Activated CD4-positive, alpha-beta T cell treated with anti-CD3 and anti-CD28 coated beads for 36 hours (primary cell): ENCODE results near the gene AP1M1. TPM values are rescaled to one million over a fixed set of nuclear protein-coding genes. Genes with fewer than 3 reads are reported as not detected.

ENCODE experiments used
- ATAC-seq: fragments of 200-7000 bp; cut with Tn5 transposase; one replicate; pipeline ENCODE4 v1.10.0; 2021; ENCODE audit warnings: mild to moderate bottlenecking, moderate library complexity
- CTCF ChIA-PET: fragments of 350-600 bp; sonication (Branson Sonifier 250); formaldehyde crosslinking; loops from one replicate; lab custom pipeline; 2021; ENCODE audit warnings: antibody characterized with exemption; lab: Charles Lee
- POLR2A ChIA-PET: fragments of 350-600 bp; sonication (Branson Sonifier 250); formaldehyde crosslinking; loops from one replicate; lab custom pipeline; 2021; ENCODE audit warnings: antibody characterized with exemption, inconsistent platforms; lab: Charles Lee
- DNase-seq: peaks from one replicate; pipeline ENCODE4 v3.0.0-alpha.2; 2020
- H3K27ac Mint-ChIP-seq: one replicate; pipeline ENCODE4 v1.8.0; 2021; ENCODE audit warnings: mixed read lengths
- H3K27me3 Mint-ChIP-seq: one replicate; pipeline ENCODE4 v1.8.0; 2021; ENCODE audit warnings: mixed read lengths
- H3K36me3 Mint-ChIP-seq: one replicate; pipeline ENCODE4 v1.8.0; 2021; ENCODE audit warnings: low read depth, mixed read lengths
- H3K4me1 Mint-ChIP-seq: one replicate; pipeline ENCODE4 v1.8.0; 2021; ENCODE audit warnings: mixed read lengths
- H3K4me3 Mint-ChIP-seq: one replicate; pipeline ENCODE4 v1.8.0; 2021; ENCODE audit warnings: mild to moderate bottlenecking, moderate library complexity, mixed read lengths
- H3K9me3 Mint-ChIP-seq: one replicate; pipeline ENCODE4 v1.8.0; 2021; ENCODE audit warnings: low read depth, mixed read lengths
- intact Hi-C, 2 experiments: fragments of 100-400 bp; cut with DNase I in 1 of 2; cut with micrococcal nuclease in 1 of 2; formaldehyde crosslinking; loops; one replicate each; pipeline versions ENCODE4 v1.14.2 to v1.15.1; 2022 to 2024; cut with DNase I, micrococcal nuclease
- total RNA-seq, 2 experiments: library from RNA; stranded (reverse); gene quantifications; one replicate each; pipeline ENCODE4 v1.2.3, GENCODE V29; 2021

The AP1M1 gene
- total RNA-seq, 2 experiments from 2014 or later = 61.8 to 92.0 TPM

DNA sequence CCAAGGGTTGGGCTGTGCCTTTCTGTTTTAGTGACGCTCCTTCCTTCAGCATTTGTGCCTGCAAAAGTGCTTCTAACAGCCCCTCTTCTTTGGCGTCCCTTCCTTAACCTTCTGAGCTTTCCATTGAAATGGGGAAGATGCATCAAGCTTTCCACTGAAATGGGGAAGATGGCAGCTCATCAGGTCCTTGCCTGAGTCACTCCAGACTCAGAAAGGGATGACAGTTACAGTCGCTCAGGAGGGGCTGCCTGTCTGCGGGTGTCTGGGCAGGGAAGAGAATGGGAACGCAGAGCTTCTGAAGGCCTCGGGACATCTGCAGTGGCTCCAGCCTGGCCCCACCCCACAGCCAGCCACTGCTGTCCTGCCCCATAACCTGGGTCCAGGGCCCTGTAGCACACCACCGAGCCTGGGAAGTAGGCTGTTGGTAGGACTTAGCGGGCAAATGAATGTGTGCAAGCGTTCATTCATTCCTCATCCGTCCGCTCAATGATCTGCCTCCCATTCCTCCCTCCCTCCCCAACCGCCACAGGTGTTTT is 9.8 kb downstream of the AP1M1 start:
- Mint-ChIP-seq H3K4me1 (peaks cover 43% of the 10 kb centered on the region), H3K36me3 (peaks cover 60% of the 10 kb centered on the region), H3K27me3 (no peaks in the 10 kb centered on the region), H3K27ac (peak overlapping the region; percentile 67), H3K4me3 (no peak overlapping the region), H3K9me3 (no peaks in the 10 kb centered on the region)
- intact Hi-C loops = no loop called here
- DNase-seq (no peak), ATAC-seq (peak; percentile 60)
- CTCF ChIA-PET = interaction anchor here (0.7 to 1.0 kb wide), 2 partner anchors 11 to 578 kb away, joined by 3 read pairs; no protein-coding TSS in a partner anchor
- POLR2A ChIA-PET = interaction anchor here (0.6 kb wide), 2 partner anchors 22 to 97 kb away, joined by 3 read pairs; no protein-coding TSS in a partner anchor

DNA sequence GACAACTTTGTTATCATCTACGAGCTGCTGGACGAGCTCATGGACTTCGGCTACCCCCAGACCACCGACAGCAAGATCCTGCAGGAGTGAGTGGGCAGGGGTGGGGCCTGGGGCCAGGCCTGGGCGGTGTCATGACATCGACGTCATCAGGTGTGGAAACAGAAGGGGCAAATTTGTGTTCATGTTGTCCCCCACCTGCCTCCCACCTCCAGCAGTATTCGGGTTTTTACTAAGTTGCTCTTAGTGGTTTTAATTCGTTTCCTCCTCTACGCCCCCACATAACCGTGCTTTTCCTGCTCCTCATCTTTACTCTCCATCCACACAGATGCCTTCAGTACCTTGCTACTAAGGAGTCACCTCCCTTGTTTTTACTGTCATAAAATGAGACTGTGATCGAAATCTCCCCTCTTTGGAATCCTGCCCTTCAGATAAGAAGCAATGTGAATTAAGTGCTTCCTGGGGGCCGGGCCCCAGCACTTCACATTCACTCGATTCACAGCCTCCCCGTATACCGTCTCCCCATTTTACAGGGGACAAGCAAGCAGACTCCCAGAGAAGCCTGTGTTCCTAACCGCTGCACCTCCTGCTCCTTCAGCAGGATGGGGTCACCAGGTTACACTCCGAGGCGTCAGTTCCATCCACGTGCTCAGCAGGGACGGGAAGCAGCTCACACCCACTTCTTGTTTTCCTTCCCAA is 10.5 kb downstream of the AP1M1 start:
- CTCF ChIA-PET = interaction anchor here (0.7 to 1.0 kb wide), 2 partner anchors 10 to 579 kb away, joined by 3 read pairs; no protein-coding TSS in a partner anchor
- POLR2A ChIA-PET = interaction anchor here (0.6 kb wide), 1 partner anchor 22 kb away, joined by 3 read pairs; no protein-coding TSS in a partner anchor
- peaks cover 43% of the 10 kb centered on the region for H3K4me1 Mint-ChIP-seq
- DNase-seq (peak; percentile 31), ATAC-seq (peak; percentile 58)
- H3K27me3 Mint-ChIP-seq = no peaks in the 10 kb centered on the region
- H3K27ac Mint-ChIP-seq = peak overlapping the region; percentile 67
- H3K9me3 Mint-ChIP-seq = no peaks in the 10 kb centered on the region
- intact Hi-C loops = no loop called here
- peaks cover 64% of the 10 kb centered on the region for H3K36me3 Mint-ChIP-seq
- no peak overlapping the region for H3K4me3 Mint-ChIP-seq

DNA sequence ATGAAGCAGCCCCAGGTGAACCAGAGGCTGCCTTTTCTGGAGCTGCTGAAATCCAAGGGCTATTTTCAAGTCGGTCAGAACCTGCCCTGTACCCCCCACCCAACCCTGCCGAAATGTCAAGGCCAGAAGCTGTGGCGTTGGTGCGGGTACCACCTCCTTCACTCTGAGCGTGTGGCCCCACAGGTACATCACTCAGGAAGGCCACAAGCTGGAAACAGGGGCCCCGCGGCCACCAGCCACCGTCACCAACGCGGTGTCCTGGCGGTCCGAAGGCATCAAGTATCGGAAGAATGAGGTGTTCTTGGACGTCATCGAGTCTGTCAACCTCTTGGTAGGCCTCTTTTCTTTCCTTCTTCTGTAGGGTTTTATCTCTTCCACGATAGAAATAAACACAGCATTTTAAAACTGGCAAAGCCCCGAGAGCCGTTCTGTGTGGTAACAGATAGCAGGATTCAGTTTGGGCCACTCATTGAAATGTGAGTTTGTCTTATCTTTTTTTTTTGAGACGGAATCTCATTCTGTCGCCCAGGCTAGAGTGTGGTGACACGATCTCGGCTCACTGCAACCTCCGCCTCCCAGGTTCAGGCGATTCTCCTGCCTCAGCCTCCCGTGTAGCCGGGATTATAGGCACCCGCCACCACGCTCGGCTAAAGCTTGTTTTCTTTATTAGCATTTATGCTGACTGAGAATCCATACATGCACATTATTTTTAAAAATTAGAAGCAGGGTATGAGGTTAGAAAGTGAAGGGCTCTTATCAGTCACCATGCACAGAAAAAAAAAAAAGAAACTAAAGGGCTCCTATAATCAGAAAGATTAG is 11.3 kb downstream of the AP1M1 start:
- no peak for ATAC-seq
- H3K4me3 Mint-ChIP-seq = no peak overlapping the region
- H3K27me3 Mint-ChIP-seq = no peaks in the 10 kb centered on the region
- intact Hi-C loops = no loop called here
- POLR2A ChIA-PET = no interaction called here
- no peak for DNase-seq
- H3K9me3 Mint-ChIP-seq = no peaks in the 10 kb centered on the region
- H3K36me3 Mint-ChIP-seq = peaks cover 63% of the 10 kb centered on the region
- peaks cover 46% of the 10 kb centered on the region for H3K4me1 Mint-ChIP-seq
- H3K27ac Mint-ChIP-seq = peak overlapping the region; percentile 67
- CTCF ChIA-PET = no interaction called here

DNA sequence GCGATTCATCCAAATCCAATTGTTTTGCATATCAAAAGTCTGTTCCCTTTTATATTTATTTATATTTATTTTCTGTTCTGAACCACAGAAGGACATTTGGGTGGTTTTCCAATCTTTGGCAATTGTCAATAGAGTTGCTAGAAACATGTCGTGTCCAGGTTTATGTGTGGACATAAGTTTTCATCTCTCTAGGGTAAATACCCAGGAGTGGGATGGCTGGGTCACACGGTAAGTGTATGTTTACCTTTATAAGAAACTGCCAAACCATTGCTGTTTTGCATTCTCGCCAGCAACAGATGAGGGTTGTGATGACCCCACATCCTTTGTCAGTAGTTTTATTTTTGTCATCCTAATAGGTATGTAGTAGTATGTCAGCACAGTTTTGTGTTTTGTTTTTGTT is 12.5 kb downstream of the AP1M1 start:
- H3K27me3 Mint-ChIP-seq = no peaks in the 10 kb centered on the region
- intact Hi-C loops = no loop called here
- ChIA-PET CTCF (no interaction called here), POLR2A (no interaction called here)
- peaks cover 46% of the 10 kb centered on the region for H3K4me1 Mint-ChIP-seq
- no peak overlapping the region for H3K4me3 Mint-ChIP-seq
- no peaks in the 10 kb centered on the region for H3K9me3 Mint-ChIP-seq
- H3K36me3 Mint-ChIP-seq = peaks cover 68% of the 10 kb centered on the region
- no peak overlapping the region for H3K27ac Mint-ChIP-seq
- DNase-seq (no peak), ATAC-seq (no peak)

DNA sequence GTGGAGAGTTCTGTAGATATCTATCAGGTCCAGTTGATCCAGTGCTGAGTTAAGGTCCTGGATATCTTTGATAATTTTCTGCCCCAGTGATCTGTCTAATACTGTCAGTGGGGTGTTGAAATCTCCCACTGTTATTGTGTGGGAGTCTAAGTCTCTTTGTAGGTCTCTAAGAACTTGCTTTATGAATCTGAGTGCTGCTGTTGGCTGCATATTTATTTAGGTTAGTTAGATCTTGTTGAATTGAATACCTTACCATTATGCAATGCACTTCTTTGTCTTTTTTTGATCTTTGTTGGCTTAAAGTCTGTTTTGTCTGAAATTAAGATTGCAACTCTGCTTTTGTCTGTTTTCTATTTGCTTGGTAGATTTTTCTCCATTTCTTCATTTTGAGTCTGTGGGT is 15.4 kb downstream of the AP1M1 start:
- Mint-ChIP-seq H3K27ac (peak overlapping the region; percentile 24), H3K27me3 (no peaks in the 10 kb centered on the region), H3K4me3 (no peak overlapping the region), H3K36me3 (peaks cover 76% of the 10 kb centered on the region), H3K9me3 (no peaks in the 10 kb centered on the region), H3K4me1 (peaks cover 54% of the 10 kb centered on the region)
- DNase-seq (no peak), ATAC-seq (no peak)
- POLR2A ChIA-PET = no interaction called here
- CTCF ChIA-PET = no interaction called here
- intact Hi-C loops = no loop called here

DNA sequence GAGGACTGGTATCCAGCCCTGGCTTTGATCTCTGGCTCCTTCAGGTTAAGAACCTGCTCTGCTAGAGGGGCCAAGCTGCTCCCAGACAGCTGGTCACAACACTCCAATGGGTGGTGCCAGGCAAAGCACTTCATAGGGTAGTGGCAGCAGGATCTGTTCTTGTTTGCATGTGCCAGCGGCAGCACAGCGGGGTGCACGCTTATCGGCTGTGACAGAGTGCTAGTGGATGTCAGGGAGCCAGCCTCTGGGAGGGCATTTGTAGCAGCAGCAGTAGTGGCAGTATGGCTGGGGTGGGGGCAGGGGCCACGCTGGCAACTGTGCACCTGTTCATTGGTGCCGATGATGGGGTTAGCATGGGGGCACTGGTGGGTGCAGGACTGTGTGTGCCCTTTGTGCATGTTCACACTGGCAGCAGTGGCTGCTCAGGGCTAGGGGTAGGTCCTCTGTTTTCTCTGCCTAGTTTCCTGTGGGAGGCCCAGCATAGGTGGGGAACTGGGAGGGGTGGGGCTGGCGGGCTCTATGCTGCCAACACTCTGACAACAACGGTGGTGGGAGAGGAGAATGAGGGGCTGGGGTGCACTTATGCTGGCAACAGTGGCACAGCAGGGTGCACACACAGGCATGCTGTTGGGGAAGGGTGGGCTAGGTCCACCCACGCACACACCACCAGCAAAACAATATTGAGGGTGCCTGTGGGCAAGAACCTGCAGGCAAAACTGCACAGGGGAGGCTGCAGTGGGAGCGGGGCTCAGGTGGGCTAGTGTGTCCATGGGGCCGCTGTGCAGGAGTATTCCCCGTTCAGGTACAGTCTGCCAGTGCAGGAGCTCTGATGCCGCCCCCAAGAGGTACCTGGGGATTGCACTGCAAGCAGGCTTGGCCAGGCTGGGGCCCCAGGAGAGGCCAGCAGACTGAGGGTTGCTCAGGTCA is 19.3 kb downstream of the AP1M1 start:
- H3K27me3 Mint-ChIP-seq = no peaks in the 10 kb centered on the region
- intact Hi-C loops = no loop called here
- peak overlapping the region; percentile 39 for H3K27ac Mint-ChIP-seq
- ChIA-PET POLR2A (no interaction called here), CTCF (interaction anchor here (0.6 to 1.3 kb wide), 2 partner anchors 166 to 182 kb away, joined by 3 to 4 read pairs; no protein-coding TSS in a partner anchor)
- ATAC-seq (no peak), DNase-seq (no peak)
- H3K4me1 Mint-ChIP-seq = peaks cover 49% of the 10 kb centered on the region
- H3K9me3 Mint-ChIP-seq = peaks cover 14% of the 10 kb centered on the region
- H3K4me3 Mint-ChIP-seq = no peak overlapping the region
- peaks cover 79% of the 10 kb centered on the region for H3K36me3 Mint-ChIP-seq

DNA sequence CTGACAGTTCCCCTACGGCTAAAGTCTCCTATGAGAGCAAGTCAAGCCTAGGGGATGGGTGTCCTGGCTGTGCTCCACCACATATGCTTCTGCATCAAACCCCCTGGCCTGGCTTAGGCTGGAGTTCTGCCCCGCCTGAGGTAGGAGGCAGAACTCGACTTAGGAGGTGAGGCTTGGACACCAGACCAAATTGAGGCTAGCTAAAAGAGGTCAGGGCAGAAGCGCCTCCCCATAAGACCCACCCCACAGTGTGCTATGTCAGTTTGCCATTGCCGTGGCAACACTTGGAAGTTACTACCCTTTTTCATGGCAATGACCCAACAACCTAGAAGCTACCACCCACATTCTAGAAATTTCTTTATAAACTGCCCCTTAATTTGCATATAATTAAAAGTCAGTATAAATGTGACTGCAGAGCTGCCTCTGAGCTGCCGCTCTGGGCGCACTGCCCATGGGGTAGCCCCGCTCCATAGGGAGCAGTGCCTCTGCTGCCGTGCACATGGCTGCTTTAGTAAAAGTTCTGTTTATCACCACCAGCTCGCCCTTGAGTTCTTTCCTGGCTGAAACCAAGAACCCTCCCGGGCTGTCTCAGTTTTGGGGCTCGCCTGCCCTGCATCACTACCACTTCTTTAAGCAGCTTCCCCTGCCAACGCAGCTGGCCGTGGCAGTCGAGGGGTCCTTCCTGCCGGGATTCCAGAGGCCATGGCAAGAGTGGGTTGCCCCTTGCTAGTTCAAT is 20.2 kb downstream of the AP1M1 start:
- Mint-ChIP-seq H3K27ac (no peak overlapping the region), H3K36me3 (peaks cover 78% of the 10 kb centered on the region), H3K4me1 (peaks cover 40% of the 10 kb centered on the region), H3K27me3 (no peaks in the 10 kb centered on the region), H3K9me3 (peaks cover 17% of the 10 kb centered on the region), H3K4me3 (no peak overlapping the region)
- no peak for ATAC-seq
- ChIA-PET CTCF (interaction anchor here (0.5 to 0.6 kb wide), 2 partner anchors 33 to 117 kb away, joined by 3 read pairs; no protein-coding TSS in a partner anchor), POLR2A (interaction anchor here (1.1 kb wide), 1 partner anchor 114 kb away, joined by 4 read pairs; no protein-coding TSS in a partner anchor)
- DNase-seq = no peak
- intact Hi-C loops = no loop called here

DNA sequence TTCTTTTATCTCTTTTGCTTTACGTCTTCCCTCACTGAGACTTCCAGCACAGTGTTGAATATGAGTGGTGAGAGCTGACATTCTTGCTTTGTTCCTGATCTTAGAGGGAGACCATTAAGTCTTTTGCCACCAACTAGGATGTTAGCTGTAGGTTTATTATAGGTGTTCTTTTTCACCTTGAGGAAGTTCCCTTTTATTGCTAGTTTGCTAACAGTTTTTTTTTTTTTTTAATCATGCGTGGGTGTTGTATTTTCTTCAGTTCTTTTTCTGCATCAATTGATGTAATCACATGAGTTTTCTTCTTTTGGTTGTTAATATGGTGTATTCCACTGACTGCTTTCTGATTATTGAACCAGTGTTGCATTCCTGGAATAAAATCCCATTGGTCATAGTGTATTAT is 21.1 kb downstream of the AP1M1 start:
- DNase-seq (no peak), ATAC-seq (no peak)
- POLR2A ChIA-PET = interaction anchor here (1.1 kb wide), 1 partner anchor 115 kb away, joined by 4 read pairs; no protein-coding TSS in a partner anchor
- Mint-ChIP-seq H3K9me3 (peaks cover 17% of the 10 kb centered on the region), H3K27ac (no peak overlapping the region), H3K36me3 (peaks cover 78% of the 10 kb centered on the region), H3K4me1 (peaks cover 33% of the 10 kb centered on the region), H3K4me3 (no peak overlapping the region), H3K27me3 (no peaks in the 10 kb centered on the region)
- intact Hi-C loops = no loop called here
- CTCF ChIA-PET = interaction anchor here (0.5 to 0.7 kb wide), 2 partner anchors 11 to 116 kb away, joined by 3 read pairs; no protein-coding TSS in a partner anchor

DNA sequence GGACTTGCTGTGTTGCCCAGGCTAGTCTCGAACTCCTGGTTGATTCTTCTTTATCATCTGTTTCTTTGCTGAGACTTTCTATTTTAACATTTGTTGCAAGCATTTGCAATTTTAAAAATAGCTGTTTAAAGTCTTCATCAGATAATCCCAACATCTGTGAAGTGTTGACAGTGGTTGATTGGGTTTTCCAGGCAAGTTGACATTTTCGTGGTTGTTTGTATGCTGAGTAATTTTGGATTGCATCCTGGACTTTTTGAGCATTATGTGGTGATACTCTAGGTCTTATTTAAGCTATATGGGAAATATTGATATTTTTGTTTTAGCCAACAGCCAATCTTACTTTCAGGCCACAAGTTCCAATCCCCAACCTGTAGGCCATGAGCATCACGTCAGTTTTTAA is 25.1 kb downstream of the AP1M1 start:
- H3K9me3 Mint-ChIP-seq = peaks cover 17% of the 10 kb centered on the region
- ATAC-seq (no peak), DNase-seq (no peak)
- H3K4me1 Mint-ChIP-seq = peaks cover 12% of the 10 kb centered on the region
- H3K36me3 Mint-ChIP-seq = peaks cover 61% of the 10 kb centered on the region
- H3K27ac Mint-ChIP-seq = no peak overlapping the region
- no peaks in the 10 kb centered on the region for H3K27me3 Mint-ChIP-seq
- no peak overlapping the region for H3K4me3 Mint-ChIP-seq
- intact Hi-C loops = no loop called here
- POLR2A ChIA-PET = interaction anchor here (0.6 kb wide), 1 partner anchor 1434 kb away, joined by 3 read pairs; no protein-coding TSS in a partner anchor
- CTCF ChIA-PET = interaction anchor here (1.2 kb wide), 1 partner anchor 11 kb away, joined by 3 read pairs; no protein-coding TSS in a partner anchor

DNA sequence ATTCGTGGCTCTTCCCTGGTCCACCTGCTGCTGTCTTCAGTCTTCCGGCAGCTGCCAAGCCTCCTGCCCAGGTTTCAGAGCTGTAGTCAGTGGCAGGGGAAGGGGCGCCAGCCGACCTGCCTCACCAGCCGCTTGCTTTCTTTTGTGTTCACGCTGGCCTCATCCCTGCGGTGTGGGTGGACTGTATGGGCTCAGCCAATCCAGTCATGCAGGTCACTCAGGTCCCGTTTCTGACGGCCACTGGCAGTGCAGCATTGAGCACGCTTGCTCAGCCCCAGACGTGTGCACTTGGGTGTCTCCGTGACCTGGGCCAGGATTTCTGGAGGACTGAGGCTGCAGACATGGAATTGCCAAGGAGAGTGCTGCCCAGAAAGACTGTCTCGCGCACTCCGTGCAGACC is 26.0 kb downstream of the AP1M1 start:
- intact Hi-C loops = no loop called here
- POLR2A ChIA-PET = no interaction called here
- no peak overlapping the region for H3K27ac Mint-ChIP-seq
- H3K36me3 Mint-ChIP-seq = peaks cover 58% of the 10 kb centered on the region
- CTCF ChIA-PET = interaction anchor here (0.6 kb wide), 2 partner anchors 159 to 414 kb away, joined by 3 read pairs; no protein-coding TSS in a partner anchor
- peaks cover 3% of the 10 kb centered on the region for H3K4me1 Mint-ChIP-seq
- no peaks in the 10 kb centered on the region for H3K27me3 Mint-ChIP-seq
- H3K9me3 Mint-ChIP-seq = peaks cover 17% of the 10 kb centered on the region
- ATAC-seq (no peak), DNase-seq (no peak)
- no peak overlapping the region for H3K4me3 Mint-ChIP-seq
